ENCODE results near the gene LRCH3. TPM values are rescaled to one million over a fixed set of nuclear protein-coding genes. Genes with fewer than 3 reads are reported as not detected.

The LRCH3 gene
- total and polyA plus RNA-seq, 8 donors = 5.4 to 26.1 (median 13.9) TPM

- peak in 2 of 4 donors; percentile 5 to 12 for ATAC-seq
- Histone ChIP-seq H3K9me3 (no peaks in the 10 kb centered on the region), H3K36me3 (no peaks in the 10 kb centered on the region), H3K27me3 (no peaks in the 10 kb centered on the region), H3K4me1 (peaks cover 0 to 27% (median 12%) of the 10 kb centered on the region in 3 donors), H3K27ac (peak overlapping the region; percentile 73 to 94 (median 86)), H3K4me3 (peak overlapping the region; percentile 59 to 88 (median 74))
- WGBS, 2 donors = 10 to 15% methylated on average over 12 of the region's 12 CpGs
- FAIRE-seq = no peak
- no peak for DNase-seq
- TF ChIP-seq CTCF (IDR thresholded peaks at IDR 0.05) = no peak
- intact Hi-C loops (cut with DNase I) = no loop called here
Measured at GRCh38 chr3:197748597-197749314, 42.3 kb upstream of the LRCH3 start.

- 0% methylated on average over 18 of the region's 18 CpGs for WGBS, 2 donors
- Histone ChIP-seq H3K9me3 (no peaks in the 10 kb centered on the region), H3K27ac (peak overlapping the region; percentile 73 to 94 (median 86)), H3K4me1 (peaks cover 0 to 27% (median 12%) of the 10 kb centered on the region in 3 donors), H3K36me3 (no peaks in the 10 kb centered on the region), H3K27me3 (no peaks in the 10 kb centered on the region), H3K4me3 (peak overlapping the region; percentile 59 to 88 (median 74))
- peak in 2 of 6 donors; percentile 50 to 70 for DNase-seq
- intact Hi-C loops (cut with DNase I) = no loop called here
- no peak for TF ChIP-seq CTCF (IDR thresholded peaks at IDR 0.05)
- peak; percentile 38 to 57 (median 44) for ATAC-seq
- no peak for FAIRE-seq
Measured at GRCh38 chr3:197749315-197749600, 41.8 kb upstream of the LRCH3 start.

GRCh38 chr3:197749601-197750395 is 41.3 kb upstream of the LRCH3 start, which contains the start of gene FYTTD1:
Gene FYTTD1, plus strand, starts transcription at chr3:197749883. Its CDS starts 89 bp downstream, at chr3:197749972.
- ATAC-seq (peak; percentile 89 to 93 (median 92)), DNase-seq (peak; percentile 88 to 95 (median 94)), FAIRE-seq (no peak)
- Histone ChIP-seq H3K36me3 (no peaks in the 10 kb centered on the region), H3K27me3 (no peaks in the 10 kb centered on the region), H3K27ac (peak within 1 kb of the TSS; percentile 73 to 94 (median 86)), H3K9me3 (no peaks in the 10 kb centered on the region), H3K4me1 (peaks cover 0 to 27% (median 12%) of the 10 kb centered on the region in 3 donors), H3K4me3 (peak within 1 kb of the TSS; percentile 59 to 88 (median 74))
- peak in 3 of 4 donors; percentile 15 to 35 (median 24) for TF ChIP-seq CTCF (IDR thresholded peaks at IDR 0.05)
- 0% methylated on average over 99 to 104 of the region's 104 CpGs for WGBS, 2 donors
- intact Hi-C loops (cut with DNase I) = no loop called here

- peak; percentile 55 to 76 (median 64) for ATAC-seq
- WGBS, 2 donors = 0% methylated on average over 29 to 43 of the region's 43 CpGs
- no peak for TF ChIP-seq CTCF (IDR thresholded peaks at IDR 0.05)
- peaks cover 0 to 27% (median 12%) of the 10 kb centered on the region in 3 donors for H3K4me1 ChIP-seq
- H3K27ac ChIP-seq = peak overlapping the region; percentile 73 to 94 (median 86)
- no peaks in the 10 kb centered on the region for H3K36me3 ChIP-seq
- no peak for FAIRE-seq
- peak overlapping the region; percentile 59 to 88 (median 74) for H3K4me3 ChIP-seq
- intact Hi-C loops (cut with DNase I) = no loop called here
- no peaks in the 10 kb centered on the region for H3K9me3 ChIP-seq
- DNase-seq = peak; percentile 38 to 82 (median 59)
- H3K27me3 ChIP-seq = no peaks in the 10 kb centered on the region
Measured at GRCh38 chr3:197750396-197750831, 40.6 kb upstream of the LRCH3 start.
